ENCODE measurements around the gene ERICH6. TPM values are rescaled to one million over a fixed set of nuclear protein-coding genes. Genes with fewer than 3 reads are reported as not detected.

ERICH6 gene
- total RNA-seq, 3 donors from 2014 or later (not counting 1 experiment from before 2014, with no cell fraction given), result 0.35 to 3.7 (median 3.6) TPM

- ATAC-seq (no peak), DNase-seq (no peak)
- 82% methylated on average over 10 of the region's 12 CpGs for WGBS (ENCODE audit: insufficient coverage)
- Histone ChIP-seq H3K36me3 (ENCODE audit: control insufficient read depth, insufficient read depth, low read length) (peaks cover 16% of the 10 kb centered on the region), H3K27ac (ENCODE audit: low read length) (no peak overlapping the region), H3K27me3 (ENCODE audit: control insufficient read depth, insufficient read depth, low read length) (no peaks in the 10 kb centered on the region), H3K9me3 (ENCODE audit: control insufficient read depth, insufficient read depth, low read length) (no peaks in the 10 kb centered on the region), H3K4me1 (ENCODE audit: control insufficient read depth, insufficient read depth, low read length) (peaks cover 11% of the 10 kb centered on the region), H3K4me3 (ENCODE audit: low read length) (no peak overlapping the region)
- Mint-ChIP-seq H3K27me3 (ENCODE audit: low read depth in 2 of 2) (no peaks in the 10 kb centered on the region), H3K27ac (peak overlapping the region in 1 of 2 donors; percentile 61), H3K4me3 (no peak overlapping the region), H3K36me3 (no peaks in the 10 kb centered on the region), H3K9me3 (no peaks in the 10 kb centered on the region), H3K4me1 (peaks cover 38% of the 10 kb centered on the region in 2 donors)
- intact Hi-C loops (cut with micrococcal nuclease), result no loop called here
- no peak for TF ChIP-seq CTCF (IDR thresholded peaks at IDR 0.05)
These were observed 37.2 kb upstream of the ERICH6 start for GRCh38 chr3:150740733-150741496.

- no peaks in the 10 kb centered on the region for H3K27me3 Mint-ChIP-seq (ENCODE audit: low read depth in 2 of 2)
- H3K9me3 Mint-ChIP-seq, result no peaks in the 10 kb centered on the region
- ATAC-seq (peak in 1 of 3 donors; percentile 28), DNase-seq (no peak)
- H3K4me3 Mint-ChIP-seq, result no peak overlapping the region
- TF ChIP-seq CTCF (IDR thresholded peaks at IDR 0.05), result no peak
- no peaks in the 10 kb centered on the region for H3K36me3 Mint-ChIP-seq
- no peak overlapping the region for H3K4me3 ChIP-seq (ENCODE audit: low read length)
- intact Hi-C loops (cut with micrococcal nuclease), result no loop called here
- H3K9me3 ChIP-seq (ENCODE audit: control insufficient read depth, insufficient read depth, low read length), result no peaks in the 10 kb centered on the region
- H3K27ac Mint-ChIP-seq, result peak overlapping the region in 1 of 2 donors; percentile 61
- H3K4me1 Mint-ChIP-seq, result peaks cover 31 to 32% of the 10 kb centered on the region in 2 donors
- H3K4me1 ChIP-seq (ENCODE audit: control insufficient read depth, insufficient read depth, low read length), result peaks cover 11% of the 10 kb centered on the region
- 70% methylated on average over 6 of the region's 8 CpGs for whole genome bisulfite sequencing (ENCODE audit: insufficient coverage)
- no peak overlapping the region for H3K27ac ChIP-seq (ENCODE audit: low read length)
- no peaks in the 10 kb centered on the region for H3K27me3 ChIP-seq (ENCODE audit: control insufficient read depth, insufficient read depth, low read length)
- H3K36me3 ChIP-seq (ENCODE audit: control insufficient read depth, insufficient read depth, low read length), result peaks cover 16% of the 10 kb centered on the region
These were observed 36.3 kb upstream of the ERICH6 start for GRCh38 chr3:150739877-150740645.

DNA sequence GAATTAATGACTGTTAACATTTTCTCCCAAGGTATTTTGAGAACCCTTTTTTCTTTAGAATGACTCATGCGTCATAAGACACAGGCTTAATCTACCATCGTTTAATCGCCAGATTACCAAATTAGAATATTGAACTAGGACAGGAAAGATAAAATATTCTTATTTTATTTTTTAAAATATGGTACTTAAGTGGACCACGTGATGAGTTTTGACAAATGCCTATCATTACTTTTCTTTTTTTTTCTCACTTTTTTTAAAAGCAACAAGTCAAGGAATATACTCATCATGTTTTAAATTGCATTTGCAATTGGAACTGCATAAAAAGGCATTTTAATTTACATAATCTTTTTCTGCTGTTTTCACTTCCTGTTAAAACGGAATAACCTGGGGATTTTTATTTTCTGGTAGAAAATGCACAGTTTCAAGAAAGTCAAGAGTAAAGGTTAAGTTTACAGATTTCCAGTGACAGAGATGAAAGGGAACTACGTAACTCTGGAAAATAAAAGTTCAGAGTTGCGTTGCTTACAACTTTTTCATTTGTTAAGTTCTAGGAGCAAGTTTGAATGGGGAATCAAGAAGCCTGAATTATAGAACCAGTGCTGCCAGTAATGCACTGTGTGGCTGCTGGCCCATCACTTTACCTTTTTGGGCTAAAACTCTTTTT, 35.6 kb upstream of the ERICH6 start:
- no peak for TF ChIP-seq CTCF (IDR thresholded peaks at IDR 0.05)
- H3K27ac ChIP-seq (ENCODE audit: low read length), result no peak overlapping the region
- Mint-ChIP-seq H3K4me1 (peaks cover 24 to 25% of the 10 kb centered on the region in 2 donors), H3K4me3 (no peak overlapping the region), H3K36me3 (no peaks in the 10 kb centered on the region), H3K27ac (peak overlapping the region in 1 of 2 donors; percentile 61), H3K27me3 (ENCODE audit: low read depth in 2 of 2) (no peaks in the 10 kb centered on the region), H3K9me3 (no peaks in the 10 kb centered on the region)
- H3K27me3 ChIP-seq (ENCODE audit: control insufficient read depth, insufficient read depth, low read length), result no peaks in the 10 kb centered on the region
- peaks cover 11% of the 10 kb centered on the region for H3K4me1 ChIP-seq (ENCODE audit: control insufficient read depth, insufficient read depth, low read length)
- 33% methylated on average over 3 of the region's 7 CpGs for WGBS (ENCODE audit: insufficient coverage)
- H3K9me3 ChIP-seq (ENCODE audit: control insufficient read depth, insufficient read depth, low read length), result no peaks in the 10 kb centered on the region
- intact Hi-C loops (cut with micrococcal nuclease), result no loop called here
- peaks cover 16% of the 10 kb centered on the region for H3K36me3 ChIP-seq (ENCODE audit: control insufficient read depth, insufficient read depth, low read length)
- ATAC-seq, result no peak
- DNase-seq, result peak in 1 of 2 donors; percentile 25
- H3K4me3 ChIP-seq (ENCODE audit: low read length), result no peak overlapping the region

Measured in natural killer cell (primary cell).